SKM-1 treated with dmso at 0.1 percent for 144 hours (cell line): ENCODE data around the gene AOAH.
"Not testable (repeated sequence)": the region's sequence is repeated elsewhere in the genome, so short reads cannot be mapped to it uniquely, and the experiment has no call there.

Experiments used
- DNase-seq: peaks from one replicate; lab custom pipeline; 2025; ENCODE audit not compliant: unreplicated experiment; lab: John Stamatoyannopoulos, UW

AOAH gene

DNA sequence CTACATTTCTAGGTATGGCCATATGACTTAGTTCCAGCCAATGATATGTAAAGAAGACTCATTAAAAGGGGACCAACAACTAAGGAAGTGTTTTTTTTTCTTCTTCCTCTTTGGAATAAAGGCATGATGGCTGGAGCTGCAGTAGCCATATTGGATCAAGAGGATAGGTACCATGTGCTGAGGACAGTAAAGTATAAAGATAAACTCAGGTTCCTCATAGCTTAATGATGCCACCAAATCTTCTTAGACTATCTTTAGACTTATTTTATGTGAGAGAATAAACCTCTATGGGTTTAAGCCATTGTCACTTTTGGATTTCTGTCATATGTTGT, 249.3 kb downstream of the AOAH start:
- no peak for DNase-seq

DNA sequence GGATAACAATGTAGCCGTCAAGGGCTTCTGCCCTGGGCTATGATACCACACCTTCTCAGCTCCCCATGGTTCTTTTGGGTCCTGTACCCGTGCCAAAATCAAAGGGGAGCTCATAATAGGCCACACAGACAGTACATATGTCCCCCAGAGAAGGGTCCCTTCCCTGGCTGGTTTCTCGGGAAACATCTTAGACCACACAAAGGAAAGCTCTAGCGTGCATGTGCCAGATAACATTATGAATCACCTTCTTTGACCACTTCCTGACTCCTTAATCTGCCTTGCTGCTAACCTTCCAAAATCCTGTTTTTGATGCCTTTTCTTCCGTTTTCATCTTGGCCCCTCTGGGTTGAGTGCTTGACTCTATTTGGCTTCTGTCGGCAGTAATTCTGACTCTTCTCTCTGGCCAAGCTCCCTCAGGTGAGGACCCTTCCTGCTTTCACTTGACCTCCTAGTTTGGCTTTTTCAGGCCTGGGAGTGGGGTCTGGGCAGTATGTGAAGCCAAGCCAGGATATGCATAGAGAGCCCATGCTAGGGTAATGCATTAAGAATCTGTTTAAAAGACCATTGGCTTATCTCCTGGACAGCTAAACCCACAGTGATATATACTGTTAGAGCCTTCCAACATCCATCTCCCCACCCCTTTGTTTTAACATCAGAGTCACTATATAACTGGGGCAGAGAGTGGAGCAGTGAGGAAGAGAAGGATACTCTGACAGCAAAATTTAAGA, 249.8 kb downstream of the AOAH start:
- no peak for DNase-seq

DNA sequence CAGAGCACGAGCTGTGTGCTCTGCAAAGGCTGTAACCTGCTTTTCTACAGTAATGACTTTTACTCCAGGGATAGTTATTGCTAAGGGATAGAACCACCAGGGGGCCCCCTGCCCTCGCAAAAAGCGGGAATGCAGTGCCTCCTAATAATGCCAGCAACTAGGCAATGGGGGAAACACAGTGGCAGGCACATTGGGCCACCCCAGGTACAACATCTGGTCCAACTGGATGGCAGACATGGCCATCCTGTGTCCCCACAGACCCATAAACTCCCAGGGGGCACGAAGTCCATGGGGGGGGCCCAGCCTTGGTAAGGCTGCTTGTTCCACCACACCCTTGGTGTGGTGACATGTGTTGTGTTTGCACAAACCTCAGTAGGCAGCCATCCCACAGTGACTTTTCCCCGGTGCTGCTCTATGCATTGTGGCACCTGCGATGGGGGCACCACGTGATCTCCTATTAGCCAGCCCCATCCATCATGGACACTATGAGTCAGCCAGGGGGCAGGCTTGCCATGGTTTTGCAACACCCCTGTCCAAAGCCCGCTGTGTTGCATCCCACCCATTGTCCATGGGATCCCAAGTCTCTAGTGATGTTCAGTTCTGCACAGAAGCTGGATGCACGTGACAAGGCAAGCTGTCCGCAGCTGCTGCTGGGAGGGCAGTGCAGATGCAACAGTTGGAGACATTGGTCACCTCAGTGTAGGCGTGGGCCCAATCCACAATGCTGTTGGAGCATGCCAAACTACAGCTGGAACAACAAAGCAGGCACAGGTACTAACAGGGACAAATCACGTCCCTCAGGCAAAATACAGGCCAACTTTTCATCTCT, 250.6 kb downstream of the AOAH start:
- DNase-seq = peak; percentile 16

DNA sequence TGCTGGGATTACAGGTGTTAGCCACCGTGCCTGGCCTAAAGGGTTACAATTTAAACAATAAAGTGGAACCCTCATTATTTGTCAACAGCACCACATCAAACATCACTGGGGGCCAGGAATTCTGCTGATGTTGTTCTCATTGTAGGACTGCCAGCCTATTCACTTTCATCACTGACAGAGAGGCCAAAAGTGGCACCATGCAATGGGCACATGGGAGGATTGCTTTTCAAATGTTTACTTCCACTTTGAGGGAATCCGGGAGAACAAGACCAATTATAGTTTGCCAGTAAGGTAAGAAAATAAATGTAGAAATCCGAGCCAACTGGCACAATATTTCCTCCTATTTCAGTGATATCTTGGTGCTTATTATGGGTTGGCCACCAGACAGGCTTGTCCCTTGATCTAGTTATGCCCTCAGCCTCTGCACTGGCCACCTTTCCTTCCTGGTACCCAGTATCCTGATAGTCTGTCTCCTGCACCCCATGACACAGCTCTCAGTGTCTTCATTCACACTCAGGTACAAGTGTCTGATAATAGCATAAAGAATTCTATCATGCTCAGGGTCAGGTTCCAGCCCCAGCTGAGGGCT, 252.1 kb downstream of the AOAH start:
- no peak for DNase-seq

DNA sequence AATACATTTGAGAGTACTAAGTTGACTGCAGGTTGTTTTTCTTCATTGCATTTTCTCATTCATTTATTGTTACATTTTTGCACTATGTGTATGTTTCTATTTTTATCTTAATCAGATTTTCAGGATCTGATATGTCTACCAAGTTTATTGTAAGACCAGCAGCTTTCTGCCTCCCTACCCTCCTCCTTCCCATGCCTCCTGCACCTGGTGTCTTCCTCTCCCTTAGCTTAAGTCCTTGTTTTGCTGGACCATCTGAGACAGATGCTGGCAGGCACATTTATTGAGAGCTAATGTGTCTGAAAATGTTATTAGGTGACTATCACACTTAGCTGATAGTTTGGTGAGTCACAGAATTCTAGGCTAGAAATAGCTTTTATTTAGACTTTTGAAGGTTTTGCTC, 255.1 kb downstream of the AOAH start:
- DNase-seq = no peak

DNA sequence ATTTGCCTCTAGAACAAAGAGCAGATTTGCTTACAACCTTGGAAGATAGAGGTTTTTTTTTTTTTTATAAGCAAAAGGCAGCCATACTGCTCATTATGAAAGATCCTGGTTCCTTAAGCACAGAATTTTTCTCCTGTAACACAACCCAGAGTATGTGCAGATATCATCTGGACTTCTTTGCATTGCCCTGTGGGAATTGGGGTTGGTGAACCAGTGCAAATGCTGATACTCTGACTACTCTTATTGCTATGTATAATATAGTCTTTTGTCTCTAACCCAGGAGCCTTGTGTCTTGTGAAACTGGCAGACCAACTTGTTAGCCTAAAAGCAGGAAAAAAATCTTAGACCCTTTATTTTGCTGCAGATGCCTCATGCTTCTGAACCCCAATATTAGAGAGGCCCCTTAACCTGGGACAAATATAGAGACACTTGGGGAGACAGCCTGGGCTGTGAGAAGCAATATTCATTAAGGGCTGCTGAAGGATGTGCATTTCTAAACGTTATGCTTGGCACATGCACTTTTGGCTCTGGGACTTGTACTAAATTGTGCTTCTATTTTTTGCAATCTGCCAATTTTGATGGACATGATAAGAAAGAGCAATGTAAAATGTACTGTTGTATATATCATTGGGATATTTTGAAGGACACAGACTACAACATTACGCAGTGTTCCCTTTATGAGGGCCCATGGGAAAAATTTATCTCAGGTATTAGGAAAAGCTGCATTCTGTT, 255.8 kb downstream of the AOAH start:
- DNase-seq = no peak

DNA sequence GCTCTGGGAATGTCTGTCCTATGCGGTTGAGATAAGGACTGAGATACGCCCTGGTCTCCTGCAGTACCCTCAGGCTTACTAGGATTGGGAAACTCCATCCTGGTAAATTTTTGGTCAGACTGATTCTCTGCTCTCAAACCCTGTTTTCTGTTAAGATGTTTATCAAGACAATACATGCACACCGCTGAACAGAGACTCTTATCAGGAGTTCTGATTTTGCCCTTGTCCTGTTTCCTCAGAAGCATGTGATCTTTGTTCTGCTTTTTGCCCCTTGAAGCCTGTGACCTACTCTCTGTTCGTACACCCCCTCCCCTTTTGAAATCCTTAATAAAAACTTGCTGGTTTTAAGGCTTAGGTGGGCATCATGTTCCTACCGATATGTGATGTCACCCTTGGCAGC, 258.3 kb downstream of the AOAH start:
- not testable (repeated sequence) for DNase-seq

DNA sequence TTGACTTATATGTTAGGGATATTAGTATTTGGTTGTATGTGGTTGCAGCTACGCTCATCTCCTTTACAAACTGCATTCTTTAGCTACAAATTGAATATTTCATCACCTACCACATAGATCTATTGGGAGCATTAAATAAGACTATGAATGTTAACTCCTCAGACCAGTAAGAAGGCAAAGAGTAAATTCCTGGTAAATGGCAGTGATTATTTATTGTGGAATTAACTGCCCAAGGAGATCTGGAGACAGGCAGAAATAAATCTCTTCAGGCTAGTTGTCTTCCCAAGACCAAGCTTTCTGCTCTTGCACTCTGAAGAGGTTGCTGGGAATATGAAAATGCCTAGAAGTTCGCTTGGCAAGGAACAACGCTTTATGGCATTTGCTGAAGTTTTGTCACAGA, 260.0 kb downstream of the AOAH start:
- no peak for DNase-seq
